GM12878 (cell line): ENCODE measurements around the gene STEAP1. TPM values are rescaled to one million over a fixed set of nuclear protein-coding genes. Genes with fewer than 3 reads are reported as not detected.

Experiments
- ATAC-seq: fragments of 200-7000 bp; cut with Tn5 transposase; 3 replicates; pipeline ENCODE4 v1.9.1; 2020; ENCODE audit warnings: mild to moderate bottlenecking, moderate library complexity
- BruUV-seq: library from RNA; stranded (reverse); fragments of 400-500 nt; replicated peaks from 2 replicates; lab custom pipeline; 2021; lab: Mats Ljungman, UMichigan
- CTCF ChIA-PET: fragments of 300-600 bp; sonication (Branson Sonifier 250); formaldehyde crosslinking; extraction: SDS; loops from one replicate; lab custom pipeline; 2021; ENCODE audit warnings: inconsistent platforms; lab: Yijun Ruan, JAX
- POLR2A ChIA-PET: fragments of 350-600 bp; formaldehyde crosslinking; extraction: SDS; loops from one replicate; lab custom pipeline; 2021; ENCODE audit warnings: inconsistent platforms; lab: Charles Lee
- RAD21 ChIA-PET: fragments of 300-600 bp; sonication (Branson Sonifier 250); formaldehyde crosslinking; loops from one replicate; lab custom pipeline; 2023; ENCODE audit warnings: antibody characterized with exemption; ENCODE audit not compliant: unreplicated experiment; lab: Charles Lee
- SMC1A ChIA-PET: fragments of 300-600 bp; sonication (Branson Sonifier 250); formaldehyde crosslinking; loops from one replicate; lab custom pipeline; 2023; ENCODE audit not compliant: unreplicated experiment, uncharacterized antibody; lab: Charles Lee
- DNase-seq: peaks from one replicate; pipeline ENCODE4 v3.0.0-alpha.2; 2011; ENCODE audit warnings: low read depth, low spot score
- FAIRE-seq: peaks from 3 replicates; lab custom pipeline; 2011; peaks lifted over from hg19 to GRCh38; lab: Jason Lieb, UNC
- H2AFZ ChIP-seq: 2 replicates; pipeline ENCODE4 v1.6.0; 2011; ENCODE audit warnings: low read depth, low read length, control low read depth; ENCODE audit not compliant: control insufficient read depth
- H3K27ac ChIP-seq: 2 replicates; pipeline ENCODE4 v1.5.1; 2011; ENCODE audit warnings: control low read depth; ENCODE audit not compliant: control insufficient read depth, insufficient read depth
- H3K27me3 ChIP-seq, 2 experiments: replicated peaks in 1 of 2; 2 replicates each; pipeline versions ENCODE4 v1.6.0 to v1.6.1; 2011; ENCODE audit warnings: low read length in 1 of 2; ENCODE audit not compliant: control insufficient read depth in 2 of 2, insufficient read depth in 2 of 2
- H3K36me3 ChIP-seq, 2 experiments: 2 replicates each; pipeline ENCODE4 v1.5.1; 2011; ENCODE audit warnings: low read length in 1 of 2; ENCODE audit not compliant: control insufficient read depth in 2 of 2, insufficient read depth in 2 of 2
- H3K4me1 ChIP-seq: 2 replicates; pipeline ENCODE4 v1.6.1; 2011; ENCODE audit warnings: mild to moderate bottlenecking, low read length, moderate library complexity, mixed read lengths; ENCODE audit not compliant: control insufficient read depth, insufficient read depth
- H3K4me2 ChIP-seq: 2 replicates; pipeline ENCODE4 v1.6.0; 2011; ENCODE audit warnings: control low read depth; ENCODE audit not compliant: control insufficient read depth, insufficient read depth
- H3K4me3 ChIP-seq: fragments of 200-600 bp; sonication (generic); 2 replicates; pipeline ENCODE4 v1.5.1; 2016
- H3K79me2 ChIP-seq: 2 replicates; pipeline ENCODE4 v1.6.0; 2011; ENCODE audit warnings: low read length; ENCODE audit not compliant: control insufficient read depth, insufficient read depth
- H3K9ac ChIP-seq: 2 replicates; pipeline ENCODE4 v1.8.0; 2011; ENCODE audit warnings: low read length, control low read depth, mixed read lengths; ENCODE audit not compliant: control insufficient read depth, insufficient read depth
- H3K9me3 ChIP-seq: replicated peaks from 3 replicates; pipeline ENCODE4 v1.5.1; 2011; ENCODE audit warnings: mild to moderate bottlenecking, low read length; ENCODE audit not compliant: control insufficient read depth, insufficient read depth
- H4K20me1 ChIP-seq: 2 replicates; pipeline ENCODE4 v1.6.0; 2011; ENCODE audit not compliant: control insufficient read depth, insufficient read depth
- CTCF ChIP-seq, 3 experiments: IDR thresholded peaks in 2 of 3; conservative IDR thresholded peaks in 1 of 3; 2 replicates each; pipeline ENCODE4 v1.5.1; 2011; ENCODE audit warnings: low read depth in 3 of 3, low read length in 3 of 3, mild to moderate bottlenecking in 3 of 3, control low read depth in 2 of 3, moderate library complexity in 2 of 3, inconsistent platforms in 1 of 3, mixed read lengths in 1 of 3; ENCODE audit not compliant: control insufficient read depth in 2 of 3, insufficient read depth in 1 of 3; ENCODE audit errors: extremely low read depth in 1 of 3
- EGR1 ChIP-seq, 2 experiments: IDR thresholded peaks; 1 replicate in 1 of 2; 2 replicates in 1 of 2; pipeline ENCODE4 v1.6.1; 2011 to 2012; ENCODE audit warnings: low read depth in 2 of 2, low read length in 2 of 2, borderline replicate concordance in 1 of 2, mild to moderate bottlenecking in 1 of 2, moderate library complexity in 1 of 2
- EP300 ChIP-seq, 2 experiments: fragments of 150-350 bp in 1 of 2; IDR thresholded peaks; 2 replicates each; pipeline ENCODE4 v1.6.1; 2011 to 2012; ENCODE audit warnings: low read depth in 2 of 2, low read length in 2 of 2, borderline replicate concordance in 1 of 2, improper control_type of control experiment in 1 of 2, inconsistent platforms in 1 of 2; ENCODE audit not compliant: control insufficient read depth in 1 of 2
- ESRRA ChIP-seq: IDR thresholded peaks from 2 replicates; pipeline ENCODE4 v1.6.1; 2012; ENCODE audit warnings: mild to moderate bottlenecking, low read length, improper control_type of control experiment
- ETV6 ChIP-seq, 2 experiments: fragments of 450-650 bp in 1 of 2; IDR thresholded peaks in 1 of 2; conservative IDR thresholded peaks in 1 of 2; 2 replicates each; pipeline ENCODE4 v1.6.1; 2014; ENCODE audit warnings: antibody characterized with exemption in 1 of 2, borderline replicate concordance in 1 of 2, low read depth in 1 of 2, mild to moderate bottlenecking in 1 of 2, moderate library complexity in 1 of 2
- FOXM1 ChIP-seq: IDR thresholded peaks from 2 replicates; pipeline ENCODE4 v1.6.1; 2012; ENCODE audit warnings: low read depth, mild to moderate bottlenecking, inconsistent platforms, low read length, moderate library complexity
- IRF4 ChIP-seq: IDR thresholded peaks from 2 replicates; pipeline ENCODE4 v1.6.1; 2011; ENCODE audit warnings: low read depth, low read length
- JUND ChIP-seq: IDR thresholded peaks from 2 replicates; pipeline ENCODE4 v1.6.1; 2012; ENCODE audit warnings: low read depth, mild to moderate bottlenecking, low read length, improper control_type of control experiment, moderate library complexity
- MYC ChIP-seq: IDR thresholded peaks from 2 replicates; pipeline ENCODE4 v1.6.1; 2011; ENCODE audit warnings: mild to moderate bottlenecking, low read length, moderate library complexity, inconsistent platforms; ENCODE audit not compliant: insufficient read depth, insufficient replicate concordance, insufficient read length, severe bottlenecking
- NFYB ChIP-seq: IDR thresholded peaks from 2 replicates; pipeline ENCODE4 v1.6.1; 2011; ENCODE audit warnings: low read depth, mild to moderate bottlenecking, low read length, improper control_type of control experiment, moderate library complexity; ENCODE audit not compliant: insufficient read depth
- POLR2AphosphoS2 ChIP-seq: IDR thresholded peaks from 2 replicates; pipeline ENCODE4 v1.6.1; 2011; ENCODE audit warnings: low read depth, mild to moderate bottlenecking, low read length, improper control_type of control experiment, moderate library complexity
- POU2F2 ChIP-seq: IDR thresholded peaks from 3 replicates; pipeline ENCODE4 v1.6.1; 2011; ENCODE audit warnings: low read depth, mild to moderate bottlenecking, low read length, borderline replicate concordance
- SMC3 ChIP-seq: IDR thresholded peaks from 2 replicates; pipeline ENCODE4 v1.6.1; 2011; ENCODE audit warnings: low read length, improper control_type of control experiment, borderline replicate concordance
- SUPT20H ChIP-seq: IDR thresholded peaks from 2 replicates; pipeline ENCODE4 v1.6.1; 2011; ENCODE audit warnings: low read depth, mild to moderate bottlenecking, low read length, moderate library complexity, borderline replicate concordance; ENCODE audit not compliant: control insufficient read depth
- TAF1 ChIP-seq: IDR thresholded peaks from 2 replicates; pipeline ENCODE4 v1.6.1; 2011; ENCODE audit warnings: mild to moderate bottlenecking, low read depth, low read length, borderline replicate concordance
- TCF12 ChIP-seq: IDR thresholded peaks from 2 replicates; pipeline ENCODE4 v1.6.1; 2011; ENCODE audit warnings: low read depth, mild to moderate bottlenecking, low read length
- WGBS: methylation state at CpG from one replicate; pipeline ENCODE4 v1.1.6; 2016; ENCODE audit warnings: low lambda C conversion rate; ENCODE audit not compliant: insufficient replicate concordance, insufficient coverage; ENCODE audit errors: missing lambda C conversion rate; 5-methylcytosine and 5-hydroxymethylcytosine counted together
- in situ Hi-C: fragments of 300-500 bp; cut with MboI; formaldehyde crosslinking; loops from 9 replicates; pipeline ENCODE4 v1.14.3; 2018; ENCODE audit warnings: mixed read lengths
- intact Hi-C: fragments of 100-400 bp; cut with micrococcal nuclease; formaldehyde crosslinking; loops from one replicate; pipeline ENCODE4 v1.14.2; 2022; ENCODE audit not compliant: unreplicated experiment
- polyA plus RNA-seq, 11 experiments: library from polyadenylated mRNA; depleted of rRNA in 4 of 11; unstranded in 6 of 11; stranded (reverse) in 5 of 11; fragments of >200 nt; fragmentation: Nextera tagmentation in 4 of 11; fragmentation: Illumina TruSeq in 1 of 11; extraction: Ambion mirVana in 4 of 11; extraction: Trizol in 1 of 11; gene quantifications; 1 replicate in 1 of 11; 2 replicates in 10 of 11; pipeline versions ENCODE4 v1.2.1 to v1.2.3, GENCODE V29; 2011 to 2016; ENCODE audit warnings: inconsistent platforms in 2 of 11, missing spikeins in 2 of 11, low read depth in 1 of 11
- total RNA-seq, 4 experiments: library from RNA; depleted of rRNA in 3 of 4; stranded (reverse); fragments of >200 nt in 3 of 4; fragmentation: Illumina TruSeq in 1 of 4; extraction: Trizol in 1 of 4; gene quantifications; 2 replicates each; pipeline versions ENCODE4 v1.2.1 to v1.2.3, GENCODE V29; 2013 to 2021
- TF ChIP-seq, protein P1 (sequence below): IDR thresholded peaks from 2 replicates; pipeline ENCODE4 v1.6.1; 2011; ENCODE audit warnings: borderline replicate concordance, low read depth, mild to moderate bottlenecking, moderate library complexity, mixed read lengths, low read length; ENCODE audit not compliant: insufficient read depth; ENCODE audit errors: extremely low read length
- TF ChIP-seq, protein P2 (sequence below): IDR thresholded peaks from 2 replicates; pipeline ENCODE4 v1.6.1; 2011; ENCODE audit warnings: low read depth, mild to moderate bottlenecking, low read length, moderate library complexity, borderline replicate concordance; ENCODE audit errors: extremely low read depth

STEAP1 gene
- total and polyA plus RNA-seq, 10 of the 15 experiments (the other 5 are each of a cell fraction or from before 2014, with no cell fraction given) = 2.1 to 44.6 (median 4.6) TPM

- TF ChIP-seq IRF4 = no peak
Observed at GRCh38 chr7:90165724-90166123, 11.5 kb downstream of the STEAP1 start (continued).

DNA sequence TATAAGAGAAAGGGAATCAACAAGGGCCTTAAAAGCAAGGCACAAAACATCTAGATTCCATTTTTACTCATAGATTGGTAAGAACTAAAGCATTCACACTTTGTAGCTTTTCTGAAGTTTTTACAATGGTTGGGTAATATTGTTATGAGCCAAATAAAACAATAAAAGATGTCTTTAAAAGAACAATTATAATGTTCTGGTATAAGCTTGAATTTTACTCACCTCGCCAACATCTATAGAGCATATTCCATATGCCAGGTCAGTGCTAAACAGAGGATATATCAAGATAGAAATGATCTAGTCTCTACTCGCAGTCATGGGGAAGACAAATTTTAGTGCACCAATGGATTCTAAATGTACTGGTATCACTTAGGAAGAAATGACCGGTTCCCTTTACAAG lies 11.9 kb downstream of the STEAP1 start:
- no peak for DNase-seq
- H2AFZ ChIP-seq = no peak overlapping the region
- BruUV-seq = no TSS peak
- no peaks in the 10 kb centered on the region for H3K27me3 ChIP-seq
- no peaks in the 10 kb centered on the region for H3K4me1 ChIP-seq
- H3K4me2 ChIP-seq = no peak overlapping the region
- no peaks in the 10 kb centered on the region; the same call in 2 of the 3 replicates for H3K9me3 ChIP-seq
- H3K27ac ChIP-seq = no peak overlapping the region
- H3K36me3 ChIP-seq = no peaks in the 10 kb centered on the region
- H4K20me1 ChIP-seq = no peaks in the 10 kb centered on the region
- H3K79me2 ChIP-seq = no peaks in the 10 kb centered on the region
- POLR2A ChIA-PET = interaction anchor here (1.2 to 1.4 kb wide), 3 partner anchors 27 to 84 kb away, joined by 3 read pairs; no protein-coding TSS in a partner anchor
- no peak overlapping the region for H3K9ac ChIP-seq
- intact Hi-C loops (no loop called here), in situ Hi-C loops (no loop called here)
- SMC1A ChIA-PET = interaction anchor here (1.0 to 3.7 kb wide), 10 partner anchors 10 to 97 kb away, joined by 3 to 18 read pairs (median 4); partner anchors contain the start of genes CFAP69 and STEAP2
- 38% methylated on average over 3 of the region's 3 CpGs for WGBS
- ATAC-seq = no peak
- TF ChIP-seq, protein P1, sequence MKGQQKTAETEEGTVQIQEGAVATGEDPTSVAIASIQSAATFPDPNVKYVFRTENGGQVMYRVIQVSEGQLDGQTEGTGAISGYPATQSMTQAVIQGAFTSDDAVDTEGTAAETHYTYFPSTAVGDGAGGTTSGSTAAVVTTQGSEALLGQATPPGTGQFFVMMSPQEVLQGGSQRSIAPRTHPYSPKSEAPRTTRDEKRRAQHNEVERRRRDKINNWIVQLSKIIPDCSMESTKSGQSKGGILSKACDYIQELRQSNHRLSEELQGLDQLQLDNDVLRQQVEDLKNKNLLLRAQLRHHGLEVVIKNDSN = no peak
- no peak for TF ChIP-seq SUPT20H
- TF ChIP-seq NFYB = no peak
- no peak for TF ChIP-seq SMC3
- TF ChIP-seq TCF12 = no peak
- no peak for TF ChIP-seq JUND
- TF ChIP-seq EGR1 (IDR thresholded peaks at IDR 0.05; ENCODE audit: borderline replicate concordance in 1 of 2, low read depth in 2 of 2, low read length in 2 of 2) = no peak
- TF ChIP-seq CTCF (IDR thresholded peaks at IDR 0.05 in 2 of 3, conservative IDR thresholded peaks at IDR 0.05 in 1 of 3; ENCODE audit: control insufficient read depth in 2 of 3, extremely low read depth in 1 of 3, insufficient read depth in 1 of 3, low read depth in 3 of 3, low read length in 3 of 3) = no peak
- TF ChIP-seq ETV6 (conservative IDR thresholded peaks at IDR 0.05 in 1 of 2, IDR thresholded peaks at IDR 0.05 in 1 of 2; ENCODE audit: borderline replicate concordance in 1 of 2, low read depth in 1 of 2) = no peak
- TF ChIP-seq MYC = no peak
- TF ChIP-seq ESRRA = no peak
- TF ChIP-seq, protein P2, sequence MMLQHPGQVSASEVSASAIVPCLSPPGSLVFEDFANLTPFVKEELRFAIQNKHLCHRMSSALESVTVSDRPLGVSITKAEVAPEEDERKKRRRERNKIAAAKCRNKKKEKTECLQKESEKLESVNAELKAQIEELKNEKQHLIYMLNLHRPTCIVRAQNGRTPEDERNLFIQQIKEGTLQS = no peak
- no peak for TF ChIP-seq FOXM1
- TF ChIP-seq TAF1 = no peak
- no peak for TF ChIP-seq POLR2AphosphoS2
- TF ChIP-seq EP300 (IDR thresholded peaks at IDR 0.05; ENCODE audit: borderline replicate concordance in 1 of 2, control insufficient read depth in 1 of 2, low read depth in 2 of 2, low read length in 2 of 2) = no peak
- TF ChIP-seq POU2F2 = no peak
- CTCF ChIA-PET = interaction anchor here (0.9 to 2.3 kb wide), 6 partner anchors 10 to 243 kb away, joined by 3 to 8 read pairs (median 4); partner anchors contain the start of gene STEAP1
- no peak for FAIRE-seq
- RAD21 ChIA-PET = interaction anchor here (1.2 to 2.7 kb wide), 4 partner anchors 33 to 76 kb away, joined by 3 to 11 read pairs (median 4); partner anchors contain the start of gene STEAP2
- H3K4me3 ChIP-seq = no peak overlapping the region
